Measurements from ENCODE around the gene CD37. TPM values are rescaled to one million over a fixed set of nuclear protein-coding genes. Genes with fewer than 3 reads are reported as not detected.
"Not testable (repeated sequence)": the region's sequence is repeated elsewhere in the genome, so short reads cannot be mapped to it uniquely, and the experiment has no call there.

The CD37 gene
- total and polyA plus RNA-seq, 2 donors (not counting 1 experiment from before 2014, with no cell fraction given), result not detected

GRCh38 chr19:49324801-49325576 lies 10.2 kb upstream of the CD37 start, which contains the start of gene SLC6A16:
SLC6A16 (minus strand) TSS chr19:49325191; CDS start chr19:49311347, 13,844 bp downstream.
- Histone ChIP-seq H4K20me1 (ENCODE audit: control insufficient read depth, extremely low read depth, insufficient read depth, low read length) (no peaks in the 10 kb centered on the region), H3K27ac (ENCODE audit: insufficient read depth, low read length) (no peak within 1 kb of the TSS), H3K36me3 (ENCODE audit: control insufficient read depth, insufficient read depth, low read length) (no peaks in the 10 kb centered on the region), H3K9me3 (ENCODE audit: control insufficient read depth, insufficient read depth, low read depth, low read length) (no peaks in the 10 kb centered on the region), H3K4me1 (ENCODE audit: control insufficient read depth, extremely low read depth, insufficient read depth, low read length) (no peaks in the 10 kb centered on the region), H3K4me2 (ENCODE audit: extremely low read depth, insufficient read depth, low read length) (no peak within 1 kb of the TSS), H3K27me3 (ENCODE audit: control insufficient read depth, insufficient read depth, low read length) (no peaks in the 10 kb centered on the region), H3K4me3 (replicated peaks in 1 of 4; ENCODE audit: control extremely low read depth in 1 of 4, insufficient read depth in 1 of 4, low read depth in 3 of 4, low read length in 4 of 4) (no peak within 1 kb of the TSS), H3K9ac (ENCODE audit: insufficient read depth, low read length) (no peak within 1 kb of the TSS), H2AFZ (ENCODE audit: low read length) (no peak within 1 kb of the TSS), H3K79me2 (ENCODE audit: control insufficient read depth, insufficient read depth, low read length) (no peaks in the 10 kb centered on the region)
- DNase-seq (ENCODE audit: low read depth in 2 of 2), result no peak
- no peak for TF ChIP-seq EZH2 (IDR thresholded peaks at IDR 0.05; ENCODE audit: low read length, missing control alignments)
- TF ChIP-seq CTCF (conservative IDR thresholded peaks at IDR 0.05 in 1 of 2, IDR thresholded peaks at IDR 0.05 in 1 of 2; ENCODE audit: low read depth in 1 of 2, low read length in 2 of 2), result no peak

GRCh38 chr19:49325756-49326155 lies 9.4 kb upstream of the CD37 start:
- not testable (repeated sequence) for H2AFZ ChIP-seq (ENCODE audit: low read length); H4K20me1 ChIP-seq (ENCODE audit: control insufficient read depth, extremely low read depth, insufficient read depth, low read length); H3K4me1 ChIP-seq (ENCODE audit: control insufficient read depth, extremely low read depth, insufficient read depth, low read length); DNase-seq (ENCODE audit: low read depth in 2 of 2); H3K9me3 ChIP-seq (ENCODE audit: control insufficient read depth, insufficient read depth, low read depth, low read length); H3K9ac ChIP-seq (ENCODE audit: insufficient read depth, low read length); H3K27me3 ChIP-seq (ENCODE audit: control insufficient read depth, insufficient read depth, low read length); H3K79me2 ChIP-seq (ENCODE audit: control insufficient read depth, insufficient read depth, low read length); H3K4me2 ChIP-seq (ENCODE audit: extremely low read depth, insufficient read depth, low read length); H3K36me3 ChIP-seq (ENCODE audit: control insufficient read depth, insufficient read depth, low read length); H3K27ac ChIP-seq (ENCODE audit: insufficient read depth, low read length); H3K4me3 ChIP-seq (replicated peaks in 1 of 4; ENCODE audit: control extremely low read depth in 1 of 4, insufficient read depth in 1 of 4, low read depth in 3 of 4, low read length in 4 of 4)

- no peak overlapping the region for H2AFZ ChIP-seq (ENCODE audit: low read length)
- TF ChIP-seq CTCF (conservative IDR thresholded peaks at IDR 0.05 in 1 of 2, IDR thresholded peaks at IDR 0.05 in 1 of 2; ENCODE audit: low read depth in 1 of 2, low read length in 2 of 2), result no peak
- no peak for TF ChIP-seq EZH2 (IDR thresholded peaks at IDR 0.05; ENCODE audit: low read length, missing control alignments)
- H3K36me3 ChIP-seq (ENCODE audit: control insufficient read depth, insufficient read depth, low read length), result no peaks in the 10 kb centered on the region
- no peak overlapping the region for H3K9ac ChIP-seq (ENCODE audit: insufficient read depth, low read length)
- H3K4me2 ChIP-seq (ENCODE audit: extremely low read depth, insufficient read depth, low read length), result no peak overlapping the region
- H3K27me3 ChIP-seq (ENCODE audit: control insufficient read depth, insufficient read depth, low read length), result no peaks in the 10 kb centered on the region
- H3K4me3 ChIP-seq (replicated peaks in 1 of 4; ENCODE audit: control extremely low read depth in 1 of 4, insufficient read depth in 1 of 4, low read depth in 3 of 4, low read length in 4 of 4), result no peak overlapping the region
- H3K4me1 ChIP-seq (ENCODE audit: control insufficient read depth, extremely low read depth, insufficient read depth, low read length), result no peaks in the 10 kb centered on the region
- no peaks in the 10 kb centered on the region for H3K79me2 ChIP-seq (ENCODE audit: control insufficient read depth, insufficient read depth, low read length)
- no peak overlapping the region for H3K27ac ChIP-seq (ENCODE audit: insufficient read depth, low read length)
- no peaks in the 10 kb centered on the region for H3K9me3 ChIP-seq (ENCODE audit: control insufficient read depth, insufficient read depth, low read depth, low read length)
- H4K20me1 ChIP-seq (ENCODE audit: control insufficient read depth, extremely low read depth, insufficient read depth, low read length), result no peaks in the 10 kb centered on the region
- no peak for DNase-seq (ENCODE audit: low read depth in 2 of 2)
Measured at GRCh38 chr19:49326165-49326704, 9.0 kb upstream of the CD37 start.
